SU-DHL-6 (cell line): ENCODE data around the gene ECSCR.
"Not testable (repeated sequence)": the region's sequence is repeated elsewhere in the genome, so short reads cannot be mapped to it uniquely, and the experiment has no call there.

ENCODE experiments used
- H2AFZ ChIP-seq: fragments of 200-600 bp; sonication (generic); 2 replicates; pipeline ENCODE4 v1.6.1; 2014; ENCODE audit warnings: low read depth, mild to moderate bottlenecking, moderate library complexity, mixed read lengths, antibody characterized with exemption, low read length; ENCODE audit not compliant: severe bottlenecking
- H3F3A ChIP-seq: fragments of 200-600 bp; shearing (Covaris generic); 2 replicates; pipeline ENCODE4 v1.6.0; 2016; ENCODE audit warnings: antibody characterized with exemption, mild to moderate bottlenecking; ENCODE audit not compliant: insufficient read depth
- H3K27ac ChIP-seq: fragments of 200-600 bp; sonication (generic); 2 replicates; pipeline ENCODE4 v1.5.1; 2016; ENCODE audit warnings: low read depth, mild to moderate bottlenecking, low read length, moderate library complexity, mixed read lengths
- H3K27me3 ChIP-seq: fragments of 200-600 bp; sonication (generic), shearing (Covaris generic); 2 replicates; pipeline ENCODE4 v1.6.0; 2014; ENCODE audit warnings: mild to moderate bottlenecking, low read length
- H3K36me3 ChIP-seq: fragments of 200-600 bp; sonication (generic); 2 replicates; pipeline ENCODE4 v1.6.1; 2014; ENCODE audit warnings: mild to moderate bottlenecking, low read length, mixed read lengths
- H3K4me2 ChIP-seq: fragments of 300-600, 200-600 bp; shearing (Covaris generic), sonication (generic); 2 replicates; pipeline ENCODE4 v1.6.0; 2014; ENCODE audit warnings: low read length, low read depth, mild to moderate bottlenecking; ENCODE audit not compliant: poor library complexity, severe bottlenecking
- H3K4me3 ChIP-seq: fragments of 200-600 bp; sonication (generic); 2 replicates; pipeline ENCODE4 v1.5.1; 2014; ENCODE audit warnings: antibody characterized with exemption, low read length, mild to moderate bottlenecking, mixed read lengths; ENCODE audit not compliant: insufficient read depth, poor library complexity, severe bottlenecking
- H3K79me2 ChIP-seq: fragments of 200-600 bp; sonication (generic); 2 replicates; pipeline ENCODE4 v1.6.1; 2014; ENCODE audit warnings: mild to moderate bottlenecking, low read length, moderate library complexity; ENCODE audit not compliant: insufficient read depth
- H3K9ac ChIP-seq: fragments of 200-600 bp; sonication (generic); 2 replicates; pipeline ENCODE4 v1.7.0; 2014; ENCODE audit warnings: mild to moderate bottlenecking, low read length
- H3K9me2 ChIP-seq: fragments of 200-600 bp; sonication (generic); replicated peaks from 2 replicates; pipeline ENCODE4 v1.6.1; 2014; ENCODE audit warnings: low read length; ENCODE audit not compliant: insufficient read depth
- H3K9me3 ChIP-seq: fragments of 200-600 bp; sonication (generic); 2 replicates; pipeline ENCODE4 v1.6.1; 2014; ENCODE audit warnings: low read length, mixed read lengths; ENCODE audit not compliant: insufficient read depth
- H4K20me1 ChIP-seq: fragments of 200-600 bp; sonication (generic); 2 replicates; pipeline ENCODE4 v1.6.1; 2014; ENCODE audit warnings: low read depth, mild to moderate bottlenecking, antibody characterized with exemption, low read length, moderate library complexity, mixed read lengths
- CTCF ChIP-seq: fragments of 200-600 bp; sonication (generic); IDR thresholded peaks from one replicate; pipeline ENCODE4 v1.5.1; 2017; ENCODE audit warnings: antibody characterized with exemption, mild to moderate bottlenecking, low read length, moderate library complexity; ENCODE audit not compliant: insufficient read depth, poor library complexity, severe bottlenecking
- EZH2phosphoT487 ChIP-seq: fragments of 200-600 bp; sonication (generic), shearing (Covaris generic); conservative IDR thresholded peaks from 2 replicates; pipeline ENCODE4 v1.6.1; 2018; ENCODE audit warnings: mild to moderate bottlenecking, antibody characterized with exemption, low read length, moderate library complexity, mixed read lengths

ECSCR gene

GRCh38 chr5:139413153-139413552 lies 49.4 kb downstream of the ECSCR start:
- H3K9me3 ChIP-seq: no peaks in the 10 kb centered on the region
- H4K20me1 ChIP-seq: no peaks in the 10 kb centered on the region
- no peak overlapping the region for H2AFZ ChIP-seq
- H3K4me3 ChIP-seq: no peak overlapping the region
- no peaks in the 10 kb centered on the region for H3F3A ChIP-seq
- no peaks in the 10 kb centered on the region for H3K9me2 ChIP-seq
- no peaks in the 10 kb centered on the region for H3K79me2 ChIP-seq
- TF ChIP-seq EZH2phosphoT487 (no peak), CTCF (no peak)
- no peak overlapping the region for H3K27ac ChIP-seq
- no peaks in the 10 kb centered on the region for H3K36me3 ChIP-seq
- H3K4me2 ChIP-seq: no peak overlapping the region
- no peaks in the 10 kb centered on the region for H3K27me3 ChIP-seq
- H3K9ac ChIP-seq: no peak overlapping the region

GRCh38 chr5:139410993-139411828 lies 51.3 kb downstream of the ECSCR start:
- Histone ChIP-seq H3K27ac (no peak overlapping the region), H3K9me2 (no peaks in the 10 kb centered on the region), H3K9me3 (no peaks in the 10 kb centered on the region), H3K27me3 (no peaks in the 10 kb centered on the region), H3K9ac (no peak overlapping the region), H3K4me3 (no peak overlapping the region), H4K20me1 (no peaks in the 10 kb centered on the region), H3K4me2 (no peak overlapping the region), H3F3A (no peaks in the 10 kb centered on the region), H3K36me3 (no peaks in the 10 kb centered on the region), H3K79me2 (no peaks in the 10 kb centered on the region), H2AFZ (no peak overlapping the region)
- no peak for TF ChIP-seq CTCF
- TF ChIP-seq EZH2phosphoT487: no peak

GRCh38 chr5:139410121-139410992 lies 52.2 kb downstream of the ECSCR start:
- H3K4me2 ChIP-seq: no peak overlapping the region
- TF ChIP-seq EZH2phosphoT487 (no peak), CTCF (no peak)
- H3F3A ChIP-seq: no peaks in the 10 kb centered on the region
- no peak overlapping the region for H3K9ac ChIP-seq
- H2AFZ ChIP-seq: no peak overlapping the region
- no peaks in the 10 kb centered on the region for H3K9me3 ChIP-seq
- H3K9me2 ChIP-seq: no peaks in the 10 kb centered on the region
- H3K27me3 ChIP-seq: no peaks in the 10 kb centered on the region
- no peaks in the 10 kb centered on the region for H4K20me1 ChIP-seq
- no peaks in the 10 kb centered on the region for H3K36me3 ChIP-seq
- H3K27ac ChIP-seq: no peak overlapping the region
- H3K4me3 ChIP-seq: no peak overlapping the region
- no peaks in the 10 kb centered on the region for H3K79me2 ChIP-seq

- not testable (repeated sequence) for H3K27ac ChIP-seq
Observed at GRCh38 chr5:139409116-139409515, 53.4 kb downstream of the ECSCR start.

More at GRCh38 chr5:139409116-139409515, 53.4 kb downstream of the ECSCR start:
- not testable (repeated sequence) for H3K36me3 ChIP-seq, H3K9ac ChIP-seq, H3K79me2 ChIP-seq, H3K4me3 ChIP-seq, H3K9me2 ChIP-seq, H3K27me3 ChIP-seq, H3K4me2 ChIP-seq, H4K20me1 ChIP-seq, H3K9me3 ChIP-seq, H2AFZ ChIP-seq, H3F3A ChIP-seq
